Cardiac muscle cell (in vitro differentiated cells and primary cell): ENCODE data around the gene INAVA. TPM values are rescaled to one million over a fixed set of nuclear protein-coding genes. Genes with fewer than 3 reads are reported as not detected.

Experiments
- DNase-seq, 2 donors: peaks; one replicate each; pipeline versions ENCODE4 v3.0.0 to v3.0.0-alpha.2; 2010 to 2017; ENCODE audit warnings: low read depth in 1 of 2, low spot score in 1 of 2
- H3K27ac ChIP-seq: fragments of 200-600 bp; sonication (generic); 2 replicates; pipeline ENCODE4 v1.5.1; 2016
- H3K27me3 ChIP-seq: fragments of 200-600 bp; sonication (generic); 2 replicates; pipeline ENCODE4 v1.6.0; 2016; ENCODE audit warnings: control low read depth
- H3K36me3 ChIP-seq: fragments of 200-600 bp; sonication (generic); 2 replicates; pipeline ENCODE4 v1.5.1; 2016; ENCODE audit warnings: control low read depth
- H3K4me1 ChIP-seq: fragments of 200-600 bp; sonication (generic); 2 replicates; pipeline ENCODE4 v1.8.1; 2017; ENCODE audit warnings: low read depth, mild to moderate bottlenecking, mixed run types
- H3K4me3 ChIP-seq: fragments of 200-600 bp; sonication (generic); 2 replicates; pipeline ENCODE4 v1.5.1; 2016; ENCODE audit warnings: mild to moderate bottlenecking
- H3K9me3 ChIP-seq: fragments of 200-600 bp; sonication (generic); 2 replicates; pipeline ENCODE4 v1.5.1; 2017; ENCODE audit warnings: low read depth, mild to moderate bottlenecking, control low read depth
- polyA plus RNA-seq: library from polyadenylated mRNA; unstranded; fragments of >200 nt; fragmentation: Nextera tagmentation; extraction: Ambion mirVana; gene quantifications from 2 replicates; pipeline ENCODE4 v1.2.1, GENCODE V29; 2016
- total RNA-seq: library from RNA; depleted of rRNA; stranded (reverse); fragments of >200 nt; gene quantifications from 2 replicates; pipeline ENCODE4 v1.2.3, GENCODE V29; 2016
- TF ChIP-seq, protein P1 (sequence below): IDR thresholded peaks from 2 replicates; pipeline ENCODE4 v1.5.1; 2012; ENCODE audit warnings: low read depth, mild to moderate bottlenecking, low read length

Gene INAVA
- total and polyA plus RNA-seq, 2 experiments from 2014 or later: 7.4 to 37.8 TPM

DNA sequence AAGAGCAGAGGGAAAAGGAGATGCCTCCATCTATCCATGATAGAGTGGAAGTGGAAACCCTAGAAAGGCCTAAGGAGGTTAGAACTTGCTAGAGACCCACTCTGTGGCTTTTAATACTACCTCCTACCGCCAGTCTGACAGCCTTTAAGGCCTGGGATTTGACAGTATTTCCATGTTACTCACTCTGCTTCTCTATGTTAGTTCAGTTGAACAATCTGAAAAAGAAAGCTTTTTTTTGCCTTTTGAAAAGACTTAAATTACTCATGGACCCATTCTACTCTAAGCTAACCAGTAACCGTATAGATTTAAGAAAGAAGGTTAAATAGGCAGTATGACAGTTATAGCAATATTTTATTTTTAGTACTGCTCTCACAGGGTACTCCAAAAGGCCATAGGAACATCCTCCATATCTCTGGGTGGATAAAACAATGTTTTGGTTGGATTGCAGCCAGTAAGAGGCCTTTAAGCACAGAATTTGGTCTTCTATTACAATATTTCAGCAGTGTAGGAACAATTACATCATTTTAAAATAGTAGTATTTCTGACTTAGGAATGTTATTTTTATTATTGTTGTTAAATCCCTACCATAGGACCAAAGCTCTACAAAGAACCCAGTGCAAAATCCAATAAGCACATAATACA lies 37.9 kb upstream of the INAVA start:
- peak overlapping the region; percentile 50 for H3K27ac ChIP-seq
- no peak overlapping the region for H3K4me3 ChIP-seq
- DNase-seq: peak in 1 of 2 donors; percentile 86
- no peaks in the 10 kb centered on the region for H3K9me3 ChIP-seq
- no peaks in the 10 kb centered on the region for H3K4me1 ChIP-seq
- H3K36me3 ChIP-seq: peaks cover 57% of the 10 kb centered on the region
- TF ChIP-seq, protein P1, sequence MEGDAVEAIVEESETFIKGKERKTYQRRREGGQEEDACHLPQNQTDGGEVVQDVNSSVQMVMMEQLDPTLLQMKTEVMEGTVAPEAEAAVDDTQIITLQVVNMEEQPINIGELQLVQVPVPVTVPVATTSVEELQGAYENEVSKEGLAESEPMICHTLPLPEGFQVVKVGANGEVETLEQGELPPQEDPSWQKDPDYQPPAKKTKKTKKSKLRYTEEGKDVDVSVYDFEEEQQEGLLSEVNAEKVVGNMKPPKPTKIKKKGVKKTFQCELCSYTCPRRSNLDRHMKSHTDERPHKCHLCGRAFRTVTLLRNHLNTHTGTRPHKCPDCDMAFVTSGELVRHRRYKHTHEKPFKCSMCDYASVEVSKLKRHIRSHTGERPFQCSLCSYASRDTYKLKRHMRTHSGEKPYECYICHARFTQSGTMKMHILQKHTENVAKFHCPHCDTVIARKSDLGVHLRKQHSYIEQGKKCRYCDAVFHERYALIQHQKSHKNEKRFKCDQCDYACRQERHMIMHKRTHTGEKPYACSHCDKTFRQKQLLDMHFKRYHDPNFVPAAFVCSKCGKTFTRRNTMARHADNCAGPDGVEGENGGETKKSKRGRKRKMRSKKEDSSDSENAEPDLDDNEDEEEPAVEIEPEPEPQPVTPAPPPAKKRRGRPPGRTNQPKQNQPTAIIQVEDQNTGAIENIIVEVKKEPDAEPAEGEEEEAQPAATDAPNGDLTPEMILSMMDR: no peak
- no peaks in the 10 kb centered on the region for H3K27me3 ChIP-seq

DNA sequence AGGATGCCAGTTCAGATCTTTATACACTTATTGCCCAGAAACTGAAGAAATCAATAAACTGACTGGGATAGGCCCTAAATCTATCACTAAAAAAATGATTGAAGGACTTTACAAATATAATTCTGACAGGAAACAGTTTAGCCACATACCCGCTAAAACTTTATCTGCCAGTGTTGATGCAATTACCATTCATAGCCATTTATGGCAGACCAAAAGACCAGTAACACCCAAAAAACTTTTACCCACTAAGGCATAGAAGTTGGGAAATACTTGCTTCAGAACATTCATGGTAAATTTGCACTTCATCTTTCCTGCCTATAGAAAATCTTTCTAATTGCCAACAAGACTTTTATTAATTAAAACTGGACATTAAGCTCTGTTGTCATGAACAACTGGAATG lies 36.9 kb upstream of the INAVA start:
- no peak overlapping the region for H3K27ac ChIP-seq
- no peaks in the 10 kb centered on the region for H3K9me3 ChIP-seq
- no peaks in the 10 kb centered on the region for H3K4me1 ChIP-seq
- no peaks in the 10 kb centered on the region for H3K27me3 ChIP-seq
- DNase-seq: peak in 1 of 2 donors; percentile 50
- peaks cover 59% of the 10 kb centered on the region for H3K36me3 ChIP-seq
- TF ChIP-seq, protein P1: no peak
- H3K4me3 ChIP-seq: no peak overlapping the region

DNA sequence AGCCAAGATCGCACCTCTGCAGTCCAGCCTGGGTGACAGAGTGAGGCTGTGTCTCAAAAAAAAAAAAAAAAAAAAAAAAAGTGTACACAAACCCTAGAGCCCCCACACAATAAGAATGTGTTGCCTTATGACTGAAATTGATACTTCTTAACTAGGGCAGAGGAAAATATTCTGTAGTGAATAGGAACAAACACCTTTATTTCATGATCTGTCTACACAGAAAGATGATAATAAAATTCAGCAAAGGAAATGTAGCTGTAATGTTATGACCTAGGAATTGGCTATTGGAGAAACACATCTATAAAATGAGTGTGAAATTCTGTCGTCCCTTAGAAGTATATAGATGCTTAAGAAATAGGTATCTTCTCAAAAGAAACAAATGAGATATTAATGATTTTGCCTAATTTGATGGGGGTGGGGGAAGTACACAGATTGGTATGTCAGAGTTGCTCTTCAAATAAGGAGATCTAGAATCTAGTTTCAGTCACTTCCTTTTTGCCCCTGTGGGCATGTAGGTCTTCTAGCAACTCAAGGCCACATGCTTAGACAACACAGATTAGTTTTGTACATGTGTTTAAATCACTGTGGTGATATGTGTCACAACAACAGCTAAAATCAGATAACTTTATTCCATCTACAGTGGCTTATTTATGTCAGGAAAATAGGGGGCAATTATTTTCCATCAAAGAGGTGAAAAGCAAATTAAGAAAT lies 32.6 kb upstream of the INAVA start:
- DNase-seq: no peak
- Histone ChIP-seq H3K27ac (no peak overlapping the region), H3K27me3 (no peaks in the 10 kb centered on the region), H3K4me3 (no peak overlapping the region), H3K4me1 (no peaks in the 10 kb centered on the region), H3K36me3 (peaks cover 31% of the 10 kb centered on the region), H3K9me3 (no peaks in the 10 kb centered on the region)
- TF ChIP-seq, protein P1: no peak

DNA sequence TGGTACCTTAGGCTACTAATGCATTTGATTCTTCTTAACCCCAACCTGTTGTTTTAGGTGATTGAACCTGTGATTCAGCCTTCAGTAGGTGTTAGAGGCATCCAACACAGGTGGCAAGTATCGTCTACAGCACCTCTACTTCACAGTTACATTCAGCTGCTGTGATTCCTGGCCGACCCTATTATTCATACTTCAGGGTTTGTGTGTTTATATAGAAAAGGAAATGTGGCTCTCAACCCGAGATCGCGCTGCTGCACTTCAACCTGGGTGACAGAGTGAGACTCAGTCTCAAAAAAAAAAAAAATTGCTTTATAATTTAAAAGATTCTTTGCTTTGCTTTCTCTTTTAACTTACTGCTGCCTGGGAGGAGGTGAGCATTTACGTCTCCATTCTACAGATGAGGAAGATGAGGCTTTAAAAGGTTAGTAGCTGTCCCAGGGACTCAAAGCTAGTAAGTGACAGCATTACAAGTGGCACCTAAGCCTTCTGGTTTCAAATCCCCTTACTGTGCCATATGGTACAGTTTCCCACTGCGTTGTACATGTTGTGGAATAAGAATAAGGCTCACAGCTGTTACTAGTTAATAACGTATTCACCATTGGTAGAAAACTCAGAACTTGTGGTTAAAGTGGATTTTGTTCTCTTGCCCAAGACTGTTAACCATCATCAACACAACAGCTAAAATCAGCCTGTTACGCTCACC lies 31.8 kb upstream of the INAVA start:
- H3K4me1 ChIP-seq: no peaks in the 10 kb centered on the region
- no peaks in the 10 kb centered on the region for H3K9me3 ChIP-seq
- H3K27ac ChIP-seq: no peak overlapping the region
- H3K27me3 ChIP-seq: no peaks in the 10 kb centered on the region
- H3K4me3 ChIP-seq: no peak overlapping the region
- no peak for DNase-seq
- H3K36me3 ChIP-seq: peaks cover 23% of the 10 kb centered on the region
- TF ChIP-seq, protein P1: no peak

DNA sequence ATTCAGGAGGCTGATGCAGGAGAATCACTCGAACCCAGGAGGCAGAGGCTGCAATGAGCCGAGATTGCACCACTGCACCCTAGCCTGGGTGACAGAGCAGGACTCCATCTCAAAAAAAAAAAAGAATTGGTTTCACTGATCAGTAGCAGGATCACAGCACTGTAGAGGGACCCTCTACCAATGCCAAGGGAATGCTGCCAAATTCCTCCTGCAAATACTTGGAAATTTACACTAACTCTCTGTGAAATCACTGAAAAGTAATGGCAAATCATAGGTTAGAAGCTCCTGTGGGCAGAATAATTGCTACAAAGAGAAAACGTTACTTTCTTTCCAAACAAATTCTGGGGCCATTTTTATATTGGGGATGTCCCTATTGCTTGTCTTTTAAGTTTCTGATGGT lies 28.6 kb upstream of the INAVA start:
- H3K4me3 ChIP-seq: no peak overlapping the region
- H3K4me1 ChIP-seq: no peaks in the 10 kb centered on the region
- no peak for DNase-seq
- H3K27me3 ChIP-seq: no peaks in the 10 kb centered on the region
- H3K27ac ChIP-seq: no peak overlapping the region
- H3K36me3 ChIP-seq: peaks cover 12% of the 10 kb centered on the region
- TF ChIP-seq, protein P1: no peak
- H3K9me3 ChIP-seq: no peaks in the 10 kb centered on the region
